NK-92 treated with Interleukin-12 subunit alpha and Interleukin-12 subunit beta, amount 100 ng/mL, for 24 hours (cell line): ENCODE measurements around the gene ACOX3.

Experiments used
- DNase-seq: peaks from one replicate; lab custom pipeline; 2025; lab: John Stamatoyannopoulos, UW

Gene ACOX3

GRCh38 chr4:8404791-8405515 lies 35.6 kb downstream of the ACOX3 start:
- DNase-seq = no peak

- no peak for DNase-seq
These were observed 36.5 kb downstream of the ACOX3 start for GRCh38 chr4:8403976-8404375.

GRCh38 chr4:8403173-8403753 lies 37.3 kb downstream of the ACOX3 start:
- no peak for DNase-seq

GRCh38 chr4:8402640-8403039 lies 37.9 kb downstream of the ACOX3 start:
- DNase-seq = no peak

GRCh38 chr4:8402181-8402597 lies 38.3 kb downstream of the ACOX3 start:
- no peak for DNase-seq

- DNase-seq = no peak
These were observed 38.9 kb downstream of the ACOX3 start for GRCh38 chr4:8401665-8402064.

GRCh38 chr4:8400632-8401325 lies 39.7 kb downstream of the ACOX3 start:
- no peak for DNase-seq

GRCh38 chr4:8399298-8399697 lies 41.2 kb downstream of the ACOX3 start:
- no peak for DNase-seq

- no peak for DNase-seq
These were observed 42.2 kb downstream of the ACOX3 start for GRCh38 chr4:8398347-8398746.

GRCh38 chr4:8396762-8397406 lies 43.6 kb downstream of the ACOX3 start:
- DNase-seq = no peak

GRCh38 chr4:8395504-8396296 lies 44.8 kb downstream of the ACOX3 start:
- no peak for DNase-seq

GRCh38 chr4:8394806-8395205 lies 45.7 kb downstream of the ACOX3 start:
- DNase-seq = no peak

GRCh38 chr4:8394061-8394519 lies 46.4 kb downstream of the ACOX3 start:
- no peak for DNase-seq

GRCh38 chr4:8393593-8394038 lies 46.9 kb downstream of the ACOX3 start:
- DNase-seq = no peak

- DNase-seq = no peak
These were observed 47.8 kb downstream of the ACOX3 start for GRCh38 chr4:8392591-8393190.

GRCh38 chr4:8391972-8392371 lies 48.6 kb downstream of the ACOX3 start:
- DNase-seq = no peak

- DNase-seq = no peak
These were observed 49.5 kb downstream of the ACOX3 start for GRCh38 chr4:8391071-8391470.

- no peak for DNase-seq
These were observed 49.9 kb downstream of the ACOX3 start for GRCh38 chr4:8390577-8390976.

GRCh38 chr4:8388528-8388870 lies 52.0 kb downstream of the ACOX3 start:
- DNase-seq = no peak

GRCh38 chr4:8387615-8388527 lies 52.7 kb downstream of the ACOX3 start:
- no peak for DNase-seq
